Raji (cell line): ENCODE data around the gene APBA2.

ENCODE experiments used
- POLR2A ChIP-seq: IDR thresholded peaks from 2 replicates; pipeline ENCODE4 v1.6.1; 2011; ENCODE audit warnings: low read depth, low read length, control low read depth; ENCODE audit not compliant: insufficient read depth

The APBA2 gene

GRCh38 chr15:28942046-28942445 is 56.3 kb downstream of the APBA2 start:
- no peak for TF ChIP-seq POLR2A

DNA sequence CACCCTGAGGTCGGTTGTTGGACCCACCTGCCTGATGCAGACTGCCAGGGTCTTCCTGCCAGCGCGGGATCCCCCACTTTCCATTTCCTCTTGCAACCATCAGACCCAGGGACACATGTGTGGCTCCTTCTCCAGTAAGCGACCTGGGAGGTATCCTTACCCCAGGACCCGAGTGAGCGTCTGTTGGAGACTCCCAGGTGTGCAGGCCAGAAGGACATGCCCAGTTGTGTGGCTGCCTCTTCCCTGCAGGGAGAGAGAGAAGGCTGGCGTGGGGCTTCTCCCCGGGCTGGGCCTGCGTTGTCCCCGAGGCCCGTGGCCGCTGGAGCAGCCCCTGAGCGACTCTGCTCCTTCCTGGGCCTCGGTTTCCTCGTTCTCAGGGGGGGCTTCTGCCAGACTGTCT is 56.8 kb downstream of the APBA2 start:
- no peak for TF ChIP-seq POLR2A

- no peak for TF ChIP-seq POLR2A
Measured at GRCh38 chr15:28943146-28943545, 57.4 kb downstream of the APBA2 start.

GRCh38 chr15:28943611-28944230 is 57.9 kb downstream of the APBA2 start:
- TF ChIP-seq POLR2A = no peak

- no peak for TF ChIP-seq POLR2A
Measured at GRCh38 chr15:28944286-28944685, 58.5 kb downstream of the APBA2 start.

- TF ChIP-seq POLR2A = no peak
Measured at GRCh38 chr15:28944696-28945300, 59.0 kb downstream of the APBA2 start.

DNA sequence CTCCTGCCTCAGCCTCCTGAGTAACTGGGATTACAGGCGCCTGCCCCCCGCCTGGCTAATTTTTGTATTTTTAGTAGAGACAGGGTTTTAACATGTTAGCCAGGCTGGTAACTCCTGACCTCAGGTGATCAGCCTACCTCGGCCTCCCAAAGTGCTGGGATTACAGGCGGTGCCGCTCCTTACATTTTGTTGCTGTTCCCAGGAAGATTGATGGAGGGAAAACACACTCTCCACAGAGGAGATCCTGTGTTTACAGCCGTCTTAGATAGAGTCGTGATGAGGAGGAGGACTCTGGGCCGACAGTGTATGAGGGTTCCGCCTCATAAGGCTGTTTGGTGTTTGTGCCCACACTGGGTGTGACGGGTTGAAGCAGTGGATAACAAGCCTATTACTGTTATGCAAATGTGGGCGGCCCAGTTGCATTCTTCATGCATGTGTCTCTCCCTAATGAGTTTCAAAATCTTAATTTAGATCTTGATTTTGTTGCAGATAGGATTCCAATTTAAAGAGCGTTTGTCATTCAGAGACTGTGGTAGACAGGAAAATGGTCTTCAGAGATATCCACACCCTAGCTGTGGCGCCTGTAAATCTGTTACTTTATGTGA is 60.0 kb downstream of the APBA2 start:
- no peak for TF ChIP-seq POLR2A

GRCh38 chr15:28946803-28947202 is 61.0 kb downstream of the APBA2 start:
- TF ChIP-seq POLR2A = no peak

DNA sequence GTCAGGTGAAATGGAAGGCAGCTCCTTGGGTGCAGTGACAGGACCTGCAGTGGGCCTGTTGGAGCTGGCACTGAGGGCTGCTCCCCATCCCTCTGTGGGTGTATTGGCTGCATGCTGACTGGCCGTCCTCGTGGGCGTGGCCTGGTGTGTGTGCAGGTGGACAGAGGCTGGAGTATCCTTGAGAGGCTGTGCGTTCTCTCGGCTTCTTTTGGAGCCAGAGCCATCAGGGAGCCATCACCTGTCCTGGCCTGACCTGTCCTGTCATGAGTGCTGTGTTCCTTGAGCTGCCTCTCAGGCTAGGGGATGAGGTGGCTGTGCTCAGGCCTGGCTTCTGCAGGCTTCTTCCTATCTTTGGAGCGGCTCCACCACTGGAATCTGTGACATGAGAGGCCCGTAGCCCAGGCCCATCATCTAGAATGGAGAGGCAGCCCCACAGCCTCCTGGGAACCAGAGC is 61.5 kb downstream of the APBA2 start:
- no peak for TF ChIP-seq POLR2A

DNA sequence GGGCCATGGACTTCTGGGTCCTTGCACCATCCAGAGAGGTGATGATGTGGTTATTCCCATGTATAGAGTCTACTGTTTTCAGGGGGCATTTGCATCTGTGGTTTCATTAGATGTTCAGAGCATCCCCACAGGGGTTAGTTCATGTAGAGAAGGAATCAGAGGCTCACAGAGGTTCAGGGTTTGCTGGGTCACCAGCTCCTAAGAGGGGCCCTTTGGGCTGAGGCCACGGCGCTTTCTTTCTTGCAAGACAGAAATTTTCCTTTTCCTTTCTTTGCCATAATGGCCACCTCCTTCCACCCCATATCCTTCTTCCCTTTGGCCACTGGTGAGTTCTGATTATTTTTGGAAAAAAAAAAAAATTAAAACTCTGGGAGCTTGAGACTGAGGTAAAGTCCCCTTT is 62.3 kb downstream of the APBA2 start:
- TF ChIP-seq POLR2A = no peak

GRCh38 chr15:28950916-28951315 is 65.1 kb downstream of the APBA2 start:
- TF ChIP-seq POLR2A = no peak

DNA sequence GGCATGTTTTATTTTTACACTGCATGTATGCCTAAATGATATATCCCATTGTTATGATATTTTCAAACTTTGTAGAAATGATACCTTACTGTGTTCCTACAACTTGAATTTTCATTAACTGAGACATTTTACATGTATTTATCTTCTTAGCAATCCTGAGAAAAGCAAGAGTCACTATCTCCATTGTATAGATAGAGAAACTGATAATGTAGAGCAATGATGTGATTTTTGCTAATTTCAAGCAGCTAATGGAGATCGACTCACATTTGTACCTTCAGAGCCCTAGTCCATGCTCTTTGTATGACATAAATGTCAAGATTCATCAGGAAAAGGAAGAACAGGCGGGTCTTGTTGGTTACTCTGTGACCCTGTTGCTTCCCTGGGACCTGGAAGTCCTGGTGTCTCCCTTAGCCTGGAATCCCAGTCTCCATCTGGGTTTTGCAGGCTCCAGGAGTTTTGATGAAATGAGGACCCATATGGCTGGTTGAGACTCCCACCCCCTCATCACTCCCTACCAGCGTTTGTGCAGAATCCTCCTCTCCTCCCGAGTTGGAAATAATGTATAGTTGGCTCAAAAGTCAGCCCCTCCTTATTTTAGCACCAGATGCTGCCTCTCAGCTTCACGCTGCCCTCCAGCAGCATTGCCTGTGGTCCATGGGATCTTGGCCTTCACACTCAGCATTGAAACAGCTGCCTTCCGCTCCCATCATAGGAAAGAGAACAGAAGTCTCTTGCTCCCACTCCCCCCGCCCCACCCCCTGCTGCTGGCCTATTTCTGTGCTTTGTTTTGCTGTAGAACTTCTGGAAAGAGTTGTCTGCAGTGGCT is 67.1 kb downstream of the APBA2 start:
- TF ChIP-seq POLR2A = no peak

GRCh38 chr15:28953573-28954195 is 67.9 kb downstream of the APBA2 start:
- no peak for TF ChIP-seq POLR2A

GRCh38 chr15:28954466-28955159 is 68.8 kb downstream of the APBA2 start:
- TF ChIP-seq POLR2A = no peak

DNA sequence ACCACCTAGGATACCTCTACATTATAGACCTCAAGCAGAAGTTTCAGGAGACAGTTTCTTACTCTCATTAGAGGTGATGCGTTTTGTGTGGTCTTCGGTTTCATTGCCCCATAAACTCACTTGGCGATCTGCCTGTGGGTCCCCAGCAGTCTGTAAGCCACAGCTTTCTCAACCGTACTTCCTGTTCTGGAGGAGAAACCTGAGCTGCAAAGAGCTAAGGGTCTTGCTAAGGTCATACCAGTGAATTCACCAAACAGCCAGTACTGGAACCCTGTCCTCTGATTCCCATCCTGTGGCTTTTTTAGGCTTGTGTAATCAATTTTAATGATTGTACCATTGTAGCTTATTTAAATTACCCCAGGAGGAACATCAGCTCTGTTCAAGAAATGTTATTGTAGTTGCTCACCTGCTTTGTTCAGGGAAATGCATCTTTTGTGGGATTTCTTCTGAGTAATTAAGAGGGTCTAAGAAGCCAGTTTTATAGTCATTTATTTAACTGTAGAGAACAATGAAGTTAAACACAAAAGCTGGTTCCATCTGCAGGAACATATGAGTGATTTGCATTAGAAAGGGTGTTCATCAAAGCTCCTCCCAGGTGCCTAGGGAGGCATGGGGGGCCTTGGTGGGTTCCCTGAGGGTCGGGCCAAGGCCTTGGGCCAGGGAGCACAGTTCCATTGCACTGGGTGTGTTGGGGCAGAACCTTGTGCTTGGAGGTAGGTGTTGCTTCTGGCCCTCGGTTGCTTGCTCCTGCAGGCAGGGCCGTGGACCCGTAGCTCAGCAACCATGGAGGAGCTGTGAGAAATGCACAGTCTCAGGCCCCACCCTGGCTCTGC is 69.6 kb downstream of the APBA2 start:
- no peak for TF ChIP-seq POLR2A
